Heart left ventricle (tissue), 13 donors: ENCODE results near the gene FOXK1.

Experiments used
- CTCF ChIP-seq, 12 donors: fragments of 200-600 bp; sonication (generic) in 4 of 12; IDR thresholded peaks; one replicate each; pipeline versions ENCODE4 v1.5.0 to v1.8.0; 2018 to 2022; ENCODE audit warnings: antibody characterized with exemption in 12 of 12, mild to moderate bottlenecking in 5 of 12
- POLR2A ChIP-seq, 2 donors: fragments of 450-650 bp; IDR thresholded peaks; one replicate each; pipeline ENCODE4 v1.6.1; 2017; ENCODE audit warnings: antibody characterized with exemption in 2 of 2, mild to moderate bottlenecking in 2 of 2, moderate library complexity in 2 of 2
- donor health status: ischemic (EF 13 %, LVEDD 7.1; RV severe dilation, severe dysfunction).
- donor health status: DM: no; HTN: yes; CAD: no.
- donor health status: DM: no; HTN: no; CAD: no.
- donor health status: ischemic (EF 25% LVEDD 6.9; RV normal size, moderate dysfunction).
- donor health status: ischemic (EF 25% LVEDD 5.7; RV mildly dilated, moderate dysfunction).
- donor health status: ischemic (EF 35%, LVEDD 5.7; RV mildly dilated, moderate dysfunction).
- donor health status: nonischemic (EF 11% LVEDD 7.7; RV severe dilation, severe dysfunction).
- donor health status: DM: yes; HTN: yes; CAD: no.
- donor health status: PGD.
- donor health status: ischemic (EF 29% LVEDD 5.4; RV normal size, mild dysfunction).
- donor health status: nonischemic (EF 23%, LVEDD 6.1; RV moderate dilation, normal function).

- TF ChIP-seq CTCF (IDR thresholded peaks at IDR 0.05) (no peak), POLR2A (IDR thresholded peaks at IDR 0.05) (no peak)
Observed at GRCh38 chr7:4648111-4648510, 34.0 kb upstream of the FOXK1 start.
